GM18499 (cell line): ENCODE measurements around the gene ST3GAL2.
"Not testable (repeated sequence)": the region's sequence is repeated elsewhere in the genome, so short reads cannot be mapped to it uniquely, and the experiment has no call there.

ENCODE experiments used
- ATAC-seq: cut with Tn5 transposase; IDR thresholded peaks from one replicate; pipeline ENCODE4 v1.9.1; 2021; ENCODE audit warnings: moderate number of reproducible peaks; ENCODE audit not compliant: insufficient read depth, unreplicated experiment

Gene ST3GAL2

DNA sequence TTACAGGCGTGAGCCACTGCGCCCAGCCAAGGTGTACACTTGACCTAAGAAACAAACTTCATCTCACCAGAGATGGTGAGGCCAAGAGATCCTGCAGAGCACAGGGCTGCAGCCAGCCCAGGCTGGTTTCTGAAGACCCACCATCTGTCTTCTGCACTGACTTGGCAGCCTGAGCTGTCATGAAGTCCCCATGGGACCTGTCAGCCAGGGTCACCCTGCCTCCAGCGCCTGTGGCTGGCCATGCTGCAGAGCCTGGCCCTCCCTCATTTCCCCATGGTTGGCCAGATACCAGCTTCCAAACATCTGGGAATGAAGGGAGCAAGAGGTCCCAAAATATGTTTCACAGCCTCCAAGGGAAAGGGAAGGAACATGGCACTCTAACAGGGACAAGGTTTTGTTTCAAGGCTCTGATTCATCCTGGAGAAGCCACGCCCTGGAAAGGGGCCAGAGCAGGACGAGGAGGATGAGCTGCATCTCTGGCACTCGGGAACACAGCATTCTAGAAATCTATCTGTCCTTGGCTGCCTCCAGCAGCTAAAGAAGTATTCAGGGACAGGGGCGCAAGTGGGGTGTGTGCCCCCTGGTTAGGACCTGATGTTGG lies 46.9 kb downstream of the ST3GAL2 start:
- ATAC-seq, result no peak

DNA sequence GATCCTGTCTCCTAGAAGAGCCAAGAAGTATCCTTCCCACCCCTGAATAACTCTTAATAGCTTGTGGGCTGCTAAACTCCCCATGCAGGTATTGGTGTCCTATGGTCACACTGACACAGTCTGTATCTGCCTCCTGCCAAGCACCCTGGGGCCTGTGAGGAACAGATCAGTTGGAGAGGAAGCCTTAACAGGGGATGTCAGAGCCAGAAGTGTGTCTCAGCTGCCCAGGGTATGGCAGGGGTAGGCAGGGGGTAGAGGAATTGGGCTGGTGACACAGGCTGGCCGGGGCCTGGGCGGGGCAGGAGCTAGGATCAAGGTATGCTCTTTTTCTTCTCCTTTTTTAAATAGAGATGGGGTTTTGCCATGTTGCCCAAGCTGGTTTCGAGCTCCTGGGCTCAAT lies 47.5 kb downstream of the ST3GAL2 start:
- ATAC-seq, result no peak

- no peak for ATAC-seq
Measured at GRCh38 chr16:70390774-70391173, 48.1 kb downstream of the ST3GAL2 start.

GRCh38 chr16:70388006-70388680 lies 50.8 kb downstream of the ST3GAL2 start:
- ATAC-seq, result no peak

DNA sequence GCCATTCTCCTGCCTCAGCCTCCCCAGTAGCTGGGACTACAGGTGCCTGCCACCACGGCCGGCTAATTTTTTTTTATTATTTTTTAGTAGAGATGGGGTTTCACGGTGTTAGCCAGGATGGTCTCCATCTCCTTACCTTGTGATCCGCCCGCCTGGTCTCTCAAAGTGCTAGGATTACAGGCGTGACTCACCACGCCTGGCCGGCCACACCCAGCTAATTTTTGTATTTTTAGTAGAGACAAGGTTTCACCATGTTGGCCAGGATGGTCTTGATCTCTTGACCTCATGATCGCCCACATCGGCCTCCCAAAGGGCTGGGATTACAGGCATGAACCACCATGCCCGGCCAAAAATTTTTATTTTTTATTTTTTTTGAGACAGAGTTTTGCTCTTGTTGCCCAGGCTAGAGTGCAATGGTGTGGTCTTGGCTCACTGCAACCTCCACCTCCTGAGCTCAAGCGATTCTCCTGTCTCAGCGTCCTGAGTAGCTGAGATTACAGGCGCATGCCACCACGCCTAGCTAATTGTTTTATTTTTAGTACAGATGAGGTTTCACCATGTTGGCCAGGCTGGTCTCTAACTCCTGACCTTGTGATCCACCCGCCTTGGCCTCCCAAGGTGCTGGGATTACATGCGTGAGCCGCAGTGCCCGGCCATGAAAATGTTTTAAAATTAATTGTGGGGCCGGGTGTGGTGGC lies 52.5 kb downstream of the ST3GAL2 start:
- ATAC-seq, result not testable (repeated sequence)

DNA sequence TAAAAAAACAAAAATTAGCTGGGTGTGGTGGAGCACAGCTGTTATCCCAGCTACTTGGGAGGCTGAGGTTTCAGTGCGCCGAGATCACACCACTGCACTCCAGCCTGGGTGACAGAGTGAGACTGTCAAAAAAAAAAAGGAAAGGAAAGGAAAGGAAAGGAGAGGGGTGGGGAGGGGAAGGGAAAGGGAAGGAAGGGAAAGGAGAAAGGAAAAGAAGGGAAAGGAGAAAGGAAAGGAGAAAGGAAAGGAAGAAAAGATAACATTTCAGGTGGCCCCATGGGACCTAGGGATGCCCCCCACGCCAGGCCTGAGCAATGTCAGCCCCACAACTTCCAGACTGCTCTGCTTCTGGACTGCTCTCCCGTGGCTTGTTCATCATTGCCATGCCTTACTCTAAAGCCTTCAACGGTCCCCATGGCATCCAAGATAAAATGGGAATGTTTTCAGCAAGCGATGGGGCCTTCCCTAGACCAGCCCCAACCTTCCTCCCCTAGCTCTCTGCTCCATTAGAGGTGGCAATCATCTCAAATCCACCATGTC lies 55.4 kb downstream of the ST3GAL2 start:
- no peak for ATAC-seq

DNA sequence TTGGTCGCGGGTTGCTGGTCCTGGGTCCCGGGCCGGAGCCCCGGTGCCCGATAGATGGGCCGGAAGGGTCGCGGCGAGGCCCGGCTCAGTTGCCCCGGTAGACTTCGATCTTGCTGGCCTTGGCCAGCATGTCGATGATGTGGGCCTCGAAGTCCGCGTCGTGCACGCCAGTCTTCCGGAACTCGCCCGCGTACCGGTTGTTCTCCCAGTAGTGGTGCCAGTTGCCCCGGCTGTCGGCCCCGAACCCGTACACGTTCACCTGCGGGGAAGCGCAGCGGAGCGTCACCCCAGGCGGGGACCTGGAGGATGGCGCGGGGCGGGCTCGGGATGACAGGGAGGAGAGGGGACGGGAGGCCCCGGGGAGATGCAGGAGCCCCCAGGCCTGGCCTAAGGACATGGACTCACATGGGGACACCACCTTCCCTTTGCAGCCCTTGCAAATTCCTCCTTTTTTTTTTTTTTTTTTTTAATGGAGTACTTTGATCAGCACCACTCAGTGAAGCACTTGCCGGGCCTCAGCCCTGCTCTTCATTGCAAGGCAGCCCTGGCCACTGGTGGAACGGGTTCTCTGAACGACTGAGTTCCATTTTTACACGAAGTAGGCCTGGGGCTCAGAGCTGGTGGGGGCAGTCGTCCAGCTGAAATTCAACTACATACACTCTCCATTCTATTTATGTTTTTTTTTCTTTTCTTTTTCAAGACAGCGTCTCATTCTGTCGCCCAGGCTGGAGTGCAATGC lies 57.1 kb downstream of the ST3GAL2 start:
- ATAC-seq, result no peak

DNA sequence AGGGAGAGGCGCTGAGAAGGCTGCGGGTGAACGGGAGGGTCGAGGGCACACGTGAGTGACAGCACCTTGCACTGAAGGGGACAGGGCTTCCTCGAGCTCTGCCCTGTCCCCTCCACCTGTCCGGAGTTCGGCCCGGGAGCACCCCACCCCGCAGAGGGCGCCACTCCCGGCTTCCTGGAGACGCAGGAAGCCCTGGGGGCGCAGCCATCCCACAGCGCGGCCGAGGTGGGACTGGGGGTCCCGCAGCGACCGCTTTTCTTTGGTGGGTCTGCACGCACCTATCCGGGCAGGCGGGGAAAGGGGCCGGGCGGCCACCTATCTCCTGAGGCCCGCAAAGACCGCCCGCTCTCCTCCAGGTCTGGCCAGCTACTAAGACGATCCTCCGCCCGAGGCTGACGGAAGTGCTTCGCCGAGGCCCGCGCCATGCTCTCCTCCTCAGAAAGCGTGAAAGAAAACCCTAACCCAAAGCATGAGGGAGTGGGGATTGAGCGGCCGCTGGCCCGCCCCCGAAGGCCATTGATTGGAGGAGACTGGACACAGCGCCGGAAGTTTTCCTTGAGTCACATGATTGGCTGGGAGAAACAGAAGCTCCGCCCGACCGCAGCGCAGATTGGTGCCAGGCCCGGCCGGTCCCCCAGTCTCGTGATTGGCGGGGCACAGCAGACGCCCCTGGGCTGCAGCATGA lies 57.8 kb downstream of the ST3GAL2 start:
- ATAC-seq, result peak; percentile 88

- peak; percentile 4 for ATAC-seq
Measured at GRCh38 chr16:70380248-70380918, 58.5 kb downstream of the ST3GAL2 start.

GRCh38 chr16:70378869-70379493 lies 59.9 kb downstream of the ST3GAL2 start:
- no peak for ATAC-seq

GRCh38 chr16:70377782-70378181 lies 61.1 kb downstream of the ST3GAL2 start:
- no peak for ATAC-seq

DNA sequence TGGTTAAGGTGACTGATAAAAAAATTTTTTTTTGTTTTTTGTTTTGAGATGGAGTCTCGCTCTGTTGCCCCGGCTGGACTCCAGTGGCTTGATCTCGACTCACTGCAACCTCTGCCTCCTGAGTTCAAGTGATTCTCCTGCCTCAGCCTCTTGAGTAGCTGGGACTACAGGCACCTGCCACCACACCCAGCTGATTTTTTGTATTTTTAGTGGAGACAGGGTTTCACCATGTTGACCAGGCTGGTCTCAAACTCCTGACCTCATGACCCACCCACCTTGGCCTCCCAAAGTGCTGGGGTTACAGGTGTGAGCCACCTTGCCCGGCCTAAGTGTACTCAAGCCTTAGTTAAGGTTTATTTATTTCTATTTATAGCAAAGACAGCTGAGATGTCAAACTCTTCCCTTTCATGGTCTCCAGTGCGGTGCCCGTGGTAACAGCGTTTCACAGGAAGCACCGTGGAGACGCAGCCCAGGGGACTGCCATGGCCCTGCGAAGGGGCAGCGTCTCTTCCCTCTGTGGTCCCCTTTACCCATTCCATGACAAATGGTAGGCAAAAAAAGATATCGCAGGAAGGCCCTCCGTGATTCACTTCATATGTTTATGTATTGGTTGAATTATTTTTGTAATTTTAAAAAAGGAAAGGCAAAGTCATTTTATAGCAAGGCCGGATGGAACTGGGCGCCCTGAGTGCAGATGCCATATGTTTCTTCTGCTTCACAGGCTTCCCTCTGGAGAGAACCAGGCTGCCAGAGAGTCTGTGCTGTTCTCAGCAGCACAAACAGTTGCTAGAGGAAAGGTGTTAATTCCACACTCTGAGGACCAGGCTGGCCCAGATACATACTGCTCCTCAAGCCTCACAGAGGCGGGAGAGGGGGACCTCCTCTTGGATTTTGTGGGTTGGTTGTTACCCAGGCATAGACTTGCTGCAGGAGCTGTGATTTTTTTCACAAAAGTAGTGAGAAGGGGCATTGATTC lies 63.0 kb downstream of the ST3GAL2 start:
- no peak for ATAC-seq

GRCh38 chr16:70374213-70374612 lies 64.7 kb downstream of the ST3GAL2 start:
- ATAC-seq, result no peak

DNA sequence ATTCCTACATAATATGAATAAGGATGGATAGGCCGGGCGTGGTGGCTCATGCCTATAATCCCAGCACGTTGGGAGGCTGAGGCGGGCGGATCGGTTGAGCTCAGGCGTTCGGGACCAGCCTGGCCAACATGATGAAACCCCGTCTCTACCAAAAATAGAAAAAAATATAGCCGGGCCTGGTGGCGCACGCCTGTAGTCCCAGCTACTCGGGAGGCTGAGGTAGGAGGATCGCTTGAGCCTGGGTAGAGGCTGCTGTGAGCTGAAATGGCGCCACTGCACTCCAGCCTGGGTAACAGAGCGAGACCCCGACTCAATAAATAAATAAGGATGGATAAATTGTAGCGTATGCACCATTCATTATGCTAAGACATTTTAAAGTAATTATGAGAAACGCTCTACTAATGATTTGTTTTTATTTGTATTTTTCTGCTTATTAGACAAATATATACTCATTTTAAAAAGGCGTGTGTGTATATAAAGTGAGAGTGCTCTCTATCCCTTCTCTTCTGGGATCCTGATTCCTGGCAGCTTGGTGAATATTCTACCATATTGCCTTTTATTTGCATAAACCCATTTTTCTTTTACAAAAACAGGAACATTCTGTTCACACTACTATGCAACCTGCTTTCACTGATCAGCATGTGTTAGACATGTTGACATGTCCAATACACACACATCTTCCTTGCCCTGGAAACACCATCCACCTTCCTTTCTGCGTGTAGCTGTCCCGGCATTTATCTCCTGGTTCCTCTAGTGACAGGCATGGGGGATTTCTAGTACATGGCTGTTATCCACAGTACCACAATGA lies 65.8 kb downstream of the ST3GAL2 start:
- no peak for ATAC-seq

- no peak for ATAC-seq
Measured at GRCh38 chr16:70370924-70371323, 68.0 kb downstream of the ST3GAL2 start.

GRCh38 chr16:70370145-70370544 lies 68.8 kb downstream of the ST3GAL2 start:
- not testable (repeated sequence) for ATAC-seq

GRCh38 chr16:70364399-70364798 lies 74.5 kb downstream of the ST3GAL2 start:
- ATAC-seq, result no peak
